Fibroblast of mammary gland (primary cell): Measurements from ENCODE around the gene SAMD8.

Experiments
- DNase-seq: peaks from one replicate; pipeline ENCODE4 v3.0.0-alpha.2; 2010; ENCODE audit warnings: low read depth
- H3K4me3 ChIP-seq: 2 replicates; pipeline ENCODE4 v1.5.1; 2011; ENCODE audit warnings: low read depth, mild to moderate bottlenecking, low read length, moderate library complexity; ENCODE audit not compliant: control insufficient read depth
- TF ChIP-seq, protein P1 (sequence below): conservative IDR thresholded peaks from 2 replicates; pipeline ENCODE4 v1.5.1; 2011; ENCODE audit warnings: low read depth, low read length, inconsistent platforms; ENCODE audit not compliant: control insufficient read depth, insufficient read depth

The SAMD8 gene

DNA sequence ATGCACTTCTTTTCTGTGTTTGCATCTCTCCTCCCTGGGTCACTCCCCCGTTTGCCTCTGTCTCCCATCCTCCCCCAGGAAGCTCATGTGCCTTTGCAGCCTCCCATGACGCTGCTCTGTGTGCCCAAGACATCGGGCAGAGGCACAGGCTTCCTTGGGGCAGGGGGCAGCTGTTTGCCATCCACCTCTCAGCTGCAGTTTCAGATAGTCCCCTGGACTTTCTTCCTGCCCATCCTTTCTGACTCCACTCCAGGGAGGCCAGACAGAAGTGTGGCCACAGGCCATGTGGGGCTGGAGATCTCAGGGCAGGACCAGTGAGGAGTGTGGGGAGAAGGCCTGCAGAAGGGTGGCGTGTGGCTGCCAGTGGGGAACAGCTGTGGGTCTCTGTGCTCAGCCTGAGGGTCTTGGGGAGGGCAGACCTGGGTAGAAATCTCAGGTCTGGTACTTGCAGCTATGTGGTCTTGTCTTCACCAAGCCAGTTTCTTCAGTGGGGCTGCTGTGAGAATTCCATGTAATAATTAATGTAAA lies 10.6 kb upstream of the SAMD8 start:
- H3K4me3 ChIP-seq, result no peak overlapping the region
- TF ChIP-seq, protein P1, sequence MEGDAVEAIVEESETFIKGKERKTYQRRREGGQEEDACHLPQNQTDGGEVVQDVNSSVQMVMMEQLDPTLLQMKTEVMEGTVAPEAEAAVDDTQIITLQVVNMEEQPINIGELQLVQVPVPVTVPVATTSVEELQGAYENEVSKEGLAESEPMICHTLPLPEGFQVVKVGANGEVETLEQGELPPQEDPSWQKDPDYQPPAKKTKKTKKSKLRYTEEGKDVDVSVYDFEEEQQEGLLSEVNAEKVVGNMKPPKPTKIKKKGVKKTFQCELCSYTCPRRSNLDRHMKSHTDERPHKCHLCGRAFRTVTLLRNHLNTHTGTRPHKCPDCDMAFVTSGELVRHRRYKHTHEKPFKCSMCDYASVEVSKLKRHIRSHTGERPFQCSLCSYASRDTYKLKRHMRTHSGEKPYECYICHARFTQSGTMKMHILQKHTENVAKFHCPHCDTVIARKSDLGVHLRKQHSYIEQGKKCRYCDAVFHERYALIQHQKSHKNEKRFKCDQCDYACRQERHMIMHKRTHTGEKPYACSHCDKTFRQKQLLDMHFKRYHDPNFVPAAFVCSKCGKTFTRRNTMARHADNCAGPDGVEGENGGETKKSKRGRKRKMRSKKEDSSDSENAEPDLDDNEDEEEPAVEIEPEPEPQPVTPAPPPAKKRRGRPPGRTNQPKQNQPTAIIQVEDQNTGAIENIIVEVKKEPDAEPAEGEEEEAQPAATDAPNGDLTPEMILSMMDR, result no peak
- DNase-seq, result no peak

DNA sequence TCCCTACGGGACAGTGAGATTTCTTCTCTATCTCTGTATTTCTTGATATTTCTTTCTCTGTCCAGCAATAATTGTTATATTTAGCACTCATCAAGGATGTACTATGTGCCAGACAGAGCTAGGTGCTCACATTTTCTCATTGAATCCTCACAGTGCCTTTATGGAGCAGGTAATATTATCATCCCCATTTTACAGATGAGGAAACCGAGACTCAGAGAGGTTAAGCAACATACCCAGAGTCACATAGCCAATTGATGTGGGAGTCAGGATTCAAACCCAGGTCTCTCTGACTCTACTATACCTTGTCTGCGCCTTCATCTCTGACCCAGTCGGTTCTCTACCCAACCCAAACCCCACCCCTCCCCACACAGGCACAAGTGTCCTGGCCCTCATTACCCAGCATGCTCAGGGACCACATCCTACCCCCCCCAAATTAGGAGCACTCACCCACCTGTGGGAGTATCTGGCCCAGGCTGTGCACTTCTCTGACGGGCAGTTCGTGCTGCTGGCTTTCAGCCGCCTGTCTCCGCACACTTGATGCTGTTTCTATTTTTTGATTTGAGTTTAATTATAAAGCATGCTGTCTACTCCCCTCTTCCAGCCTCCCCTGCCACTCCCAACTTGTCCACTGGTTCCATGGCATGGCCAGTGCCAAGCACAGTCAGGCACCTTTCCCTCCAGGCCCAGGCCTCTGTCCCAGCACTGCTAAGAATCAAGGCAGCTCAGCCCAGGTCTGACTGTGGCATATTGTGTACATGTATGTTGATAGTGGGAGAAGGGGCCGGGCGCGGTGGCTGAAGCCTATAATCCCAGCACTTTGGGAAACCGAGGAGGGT lies 9.8 kb upstream of the SAMD8 start:
- TF ChIP-seq, protein P1, result no peak
- H3K4me3 ChIP-seq, result no peak overlapping the region
- DNase-seq, result no peak

- DNase-seq, result no peak
- TF ChIP-seq, protein P1, result no peak
- no peak overlapping the region for H3K4me3 ChIP-seq
Observed at GRCh38 chr10:75102830-75103673, 8.4 kb upstream of the SAMD8 start.

DNA sequence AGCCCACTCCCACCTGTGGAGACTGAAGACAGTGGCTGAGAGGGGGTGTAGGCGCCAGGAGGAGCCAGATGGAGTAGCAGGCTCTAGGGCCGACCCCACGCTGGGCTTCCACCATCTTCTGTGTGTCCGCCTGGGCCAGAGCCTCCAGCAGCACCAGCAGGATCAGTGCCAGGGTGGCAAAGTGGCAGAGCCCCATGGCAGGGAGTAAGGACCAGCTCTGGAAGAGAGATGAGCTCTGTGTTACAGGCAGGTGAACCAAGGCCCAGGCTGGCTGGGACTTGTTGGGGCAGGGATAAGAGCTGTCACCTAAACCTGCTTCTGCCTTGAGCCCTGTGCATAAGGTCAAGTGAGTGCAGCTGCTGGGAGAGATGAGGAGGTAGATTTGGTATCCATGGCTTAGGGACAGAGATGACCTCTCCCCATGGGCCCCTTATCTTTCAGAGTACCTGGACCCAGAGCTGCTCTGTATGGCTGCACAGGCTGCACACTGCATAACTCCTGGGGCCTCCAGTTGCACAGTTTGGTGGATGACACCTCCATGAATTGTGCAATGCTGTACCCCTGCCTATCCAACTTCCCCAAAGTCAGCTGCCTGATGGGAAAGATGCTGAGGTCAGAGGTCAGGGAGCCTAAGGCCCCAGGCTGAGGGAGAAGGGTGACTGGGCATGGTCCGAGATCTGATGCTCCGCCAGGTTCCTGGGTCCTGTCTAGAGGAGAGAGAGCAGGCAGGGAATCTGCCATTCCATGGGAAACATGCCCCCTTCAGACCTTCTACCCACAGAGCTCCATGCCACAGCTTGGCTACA lies 7.4 kb upstream of the SAMD8 start:
- DNase-seq, result no peak
- H3K4me3 ChIP-seq, result no peak overlapping the region
- TF ChIP-seq, protein P1, result no peak

DNA sequence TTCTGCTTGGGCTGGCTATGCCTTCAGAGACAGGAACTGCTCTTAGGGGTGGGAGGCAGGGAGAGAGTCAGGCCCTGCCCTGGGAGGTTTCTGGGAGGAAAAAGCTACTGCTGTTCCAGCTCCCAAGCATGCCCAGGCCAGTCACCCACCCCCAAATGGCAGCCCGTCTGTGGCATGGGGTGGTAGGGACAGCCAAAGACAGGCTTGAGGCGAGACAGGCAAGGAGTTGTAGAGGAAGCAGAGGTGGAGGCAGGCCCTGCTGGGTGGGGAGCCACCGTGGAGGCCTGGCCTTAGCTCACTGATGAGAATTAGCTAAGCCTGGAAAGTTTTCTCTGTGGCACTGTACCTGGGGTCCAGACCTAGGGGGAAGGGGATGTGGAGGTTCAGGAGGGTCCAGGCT lies 6.6 kb upstream of the SAMD8 start:
- DNase-seq, result no peak
- TF ChIP-seq, protein P1, result no peak
- H3K4me3 ChIP-seq, result no peak overlapping the region

DNA sequence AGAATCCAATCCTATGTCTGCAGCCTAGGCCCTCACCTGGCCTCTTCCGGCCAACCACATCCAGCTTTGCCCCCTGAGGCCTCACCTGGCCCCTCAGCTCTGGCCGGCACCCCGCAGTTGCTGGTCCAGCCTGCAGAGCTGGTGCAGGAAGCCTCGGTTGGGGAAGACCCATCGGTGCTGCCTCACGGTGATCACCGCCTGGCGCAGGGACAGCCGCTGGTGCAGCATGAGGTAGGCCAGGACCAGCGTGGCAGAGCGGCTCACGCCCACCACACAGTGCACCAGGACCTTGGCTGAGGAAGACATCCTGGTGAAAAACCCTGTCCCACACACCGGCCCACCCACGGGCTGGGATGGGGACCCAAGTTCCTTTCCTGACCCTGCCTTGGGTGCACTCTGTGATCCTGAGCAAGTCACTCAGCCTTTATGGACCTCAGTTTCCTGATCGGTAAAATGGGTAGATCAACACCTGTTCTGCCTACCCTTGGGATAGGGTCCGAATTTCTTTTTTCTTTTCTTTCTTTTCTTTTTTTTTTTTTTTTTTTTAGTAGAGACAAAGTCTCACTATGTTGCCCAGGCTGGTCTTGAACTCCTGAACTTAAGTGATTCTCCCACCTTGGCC lies 5.8 kb upstream of the SAMD8 start:
- no peak for DNase-seq
- no peak overlapping the region for H3K4me3 ChIP-seq
- TF ChIP-seq, protein P1, result no peak
